GM12878 (cell line): ENCODE measurements around the gene TXNDC5. TPM values are rescaled to one million over a fixed set of nuclear protein-coding genes. Genes with fewer than 3 reads are reported as not detected.
A peak's percentile ranks its signal among the peaks of the same experiment; 100 is the strongest.

Source experiments
- ATAC-seq: fragments of 200-7000 bp; cut with Tn5 transposase; 3 replicates; pipeline ENCODE4 v1.9.1; 2020; ENCODE audit warnings: mild to moderate bottlenecking, moderate library complexity
- BruUV-seq: library from RNA; stranded (reverse); fragments of 400-500 nt; replicated peaks from 2 replicates; lab custom pipeline; 2021; lab: Mats Ljungman, UMichigan
- CTCF ChIA-PET: fragments of 300-600 bp; sonication (Branson Sonifier 250); formaldehyde crosslinking; extraction: SDS; loops from one replicate; lab custom pipeline; 2021; ENCODE audit warnings: inconsistent platforms; lab: Yijun Ruan, JAX
- POLR2A ChIA-PET: fragments of 350-600 bp; formaldehyde crosslinking; extraction: SDS; loops from one replicate; lab custom pipeline; 2021; ENCODE audit warnings: inconsistent platforms; lab: Charles Lee
- RAD21 ChIA-PET: fragments of 300-600 bp; sonication (Branson Sonifier 250); formaldehyde crosslinking; loops from one replicate; lab custom pipeline; 2023; ENCODE audit warnings: antibody characterized with exemption; ENCODE audit not compliant: unreplicated experiment; lab: Charles Lee
- SMC1A ChIA-PET: fragments of 300-600 bp; sonication (Branson Sonifier 250); formaldehyde crosslinking; loops from one replicate; lab custom pipeline; 2023; ENCODE audit not compliant: unreplicated experiment, uncharacterized antibody; lab: Charles Lee
- DNase-seq: peaks from one replicate; pipeline ENCODE4 v3.0.0-alpha.2; 2011; ENCODE audit warnings: low read depth, low spot score
- FAIRE-seq: peaks from 3 replicates; lab custom pipeline; 2011; peaks lifted over from hg19 to GRCh38; lab: Jason Lieb, UNC
- H2AFZ ChIP-seq: 2 replicates; pipeline ENCODE4 v1.6.0; 2011; ENCODE audit warnings: low read depth, low read length, control low read depth; ENCODE audit not compliant: control insufficient read depth
- H3K27ac ChIP-seq: 2 replicates; pipeline ENCODE4 v1.5.1; 2011; ENCODE audit warnings: control low read depth; ENCODE audit not compliant: control insufficient read depth, insufficient read depth
- H3K27me3 ChIP-seq, 2 experiments: replicated peaks in 1 of 2; 2 replicates each; pipeline versions ENCODE4 v1.6.0 to v1.6.1; 2011; ENCODE audit warnings: low read length in 1 of 2; ENCODE audit not compliant: control insufficient read depth in 2 of 2, insufficient read depth in 2 of 2
- H3K36me3 ChIP-seq, 2 experiments: 2 replicates each; pipeline ENCODE4 v1.5.1; 2011; ENCODE audit warnings: low read length in 1 of 2; ENCODE audit not compliant: control insufficient read depth in 2 of 2, insufficient read depth in 2 of 2
- H3K4me1 ChIP-seq: 2 replicates; pipeline ENCODE4 v1.6.1; 2011; ENCODE audit warnings: mild to moderate bottlenecking, low read length, moderate library complexity, mixed read lengths; ENCODE audit not compliant: control insufficient read depth, insufficient read depth
- H3K4me2 ChIP-seq: 2 replicates; pipeline ENCODE4 v1.6.0; 2011; ENCODE audit warnings: control low read depth; ENCODE audit not compliant: control insufficient read depth, insufficient read depth
- H3K4me3 ChIP-seq: fragments of 200-600 bp; sonication (generic); 2 replicates; pipeline ENCODE4 v1.5.1; 2016
- H3K79me2 ChIP-seq: 2 replicates; pipeline ENCODE4 v1.6.0; 2011; ENCODE audit warnings: low read length; ENCODE audit not compliant: control insufficient read depth, insufficient read depth
- H3K9ac ChIP-seq: 2 replicates; pipeline ENCODE4 v1.8.0; 2011; ENCODE audit warnings: low read length, control low read depth, mixed read lengths; ENCODE audit not compliant: control insufficient read depth, insufficient read depth
- H3K9me3 ChIP-seq: replicated peaks from 3 replicates; pipeline ENCODE4 v1.5.1; 2011; ENCODE audit warnings: mild to moderate bottlenecking, low read length; ENCODE audit not compliant: control insufficient read depth, insufficient read depth
- H4K20me1 ChIP-seq: 2 replicates; pipeline ENCODE4 v1.6.0; 2011; ENCODE audit not compliant: control insufficient read depth, insufficient read depth
- CTCF ChIP-seq, 3 experiments: IDR thresholded peaks in 2 of 3; conservative IDR thresholded peaks in 1 of 3; 2 replicates each; pipeline ENCODE4 v1.5.1; 2011; ENCODE audit warnings: low read depth in 3 of 3, low read length in 3 of 3, mild to moderate bottlenecking in 3 of 3, control low read depth in 2 of 3, moderate library complexity in 2 of 3, inconsistent platforms in 1 of 3, mixed read lengths in 1 of 3; ENCODE audit not compliant: control insufficient read depth in 2 of 3, insufficient read depth in 1 of 3; ENCODE audit errors: extremely low read depth in 1 of 3
- FOXM1 ChIP-seq: IDR thresholded peaks from 2 replicates; pipeline ENCODE4 v1.6.1; 2012; ENCODE audit warnings: low read depth, mild to moderate bottlenecking, inconsistent platforms, low read length, moderate library complexity
- KDM1A ChIP-seq: fragments of 200-600 bp; sonication (generic); IDR thresholded peaks from 2 replicates; pipeline ENCODE4 v1.6.1; 2016; ENCODE audit warnings: borderline replicate concordance
- MTA2 ChIP-seq: fragments of 450-650 bp; IDR thresholded peaks from 2 replicates; pipeline ENCODE4 v1.6.1; 2016; ENCODE audit warnings: low read depth, mild to moderate bottlenecking, moderate library complexity
- NFYB ChIP-seq: IDR thresholded peaks from 2 replicates; pipeline ENCODE4 v1.6.1; 2011; ENCODE audit warnings: low read depth, mild to moderate bottlenecking, low read length, improper control_type of control experiment, moderate library complexity; ENCODE audit not compliant: insufficient read depth
- PAX8 ChIP-seq: fragments of 450-650 bp; IDR thresholded peaks from 2 replicates; pipeline ENCODE4 v1.6.1; 2017; ENCODE audit warnings: mild to moderate bottlenecking, moderate library complexity
- POLR2A ChIP-seq: IDR thresholded peaks from 2 replicates; pipeline ENCODE4 v1.6.1; 2011; ENCODE audit warnings: low read depth, mild to moderate bottlenecking, low read length
- RELB ChIP-seq: fragments of 450-650 bp; IDR thresholded peaks from 2 replicates; pipeline ENCODE4 v1.6.1; 2017; ENCODE audit warnings: low read depth, mild to moderate bottlenecking, moderate library complexity
- SP1 ChIP-seq: IDR thresholded peaks from one replicate; pipeline ENCODE4 v1.6.1; 2011; ENCODE audit warnings: low read depth, low read length
- ZNF687 ChIP-seq: fragments of 450-650 bp; IDR thresholded peaks from 2 replicates; pipeline ENCODE4 v1.6.1; 2017; ENCODE audit warnings: mild to moderate bottlenecking, moderate library complexity
- WGBS: methylation state at CpG from one replicate; pipeline ENCODE4 v1.1.6; 2016; ENCODE audit warnings: low lambda C conversion rate; ENCODE audit not compliant: insufficient replicate concordance, insufficient coverage; ENCODE audit errors: missing lambda C conversion rate; 5-methylcytosine and 5-hydroxymethylcytosine counted together
- in situ Hi-C: fragments of 300-500 bp; cut with MboI; formaldehyde crosslinking; loops from 9 replicates; pipeline ENCODE4 v1.14.3; 2018; ENCODE audit warnings: mixed read lengths
- intact Hi-C: fragments of 100-400 bp; cut with micrococcal nuclease; formaldehyde crosslinking; loops from one replicate; pipeline ENCODE4 v1.14.2; 2022; ENCODE audit not compliant: unreplicated experiment
- polyA plus RNA-seq, 11 experiments: library from polyadenylated mRNA; depleted of rRNA in 4 of 11; unstranded in 6 of 11; stranded (reverse) in 5 of 11; fragments of >200 nt; fragmentation: Nextera tagmentation in 4 of 11; fragmentation: Illumina TruSeq in 1 of 11; extraction: Ambion mirVana in 4 of 11; extraction: Trizol in 1 of 11; gene quantifications; 1 replicate in 1 of 11; 2 replicates in 10 of 11; pipeline versions ENCODE4 v1.2.1 to v1.2.3, GENCODE V29; 2011 to 2016; ENCODE audit warnings: inconsistent platforms in 2 of 11, missing spikeins in 2 of 11, low read depth in 1 of 11
- total RNA-seq, 4 experiments: library from RNA; depleted of rRNA in 3 of 4; stranded (reverse); fragments of >200 nt in 3 of 4; fragmentation: Illumina TruSeq in 1 of 4; extraction: Trizol in 1 of 4; gene quantifications; 2 replicates each; pipeline versions ENCODE4 v1.2.1 to v1.2.3, GENCODE V29; 2013 to 2021

TXNDC5 gene
- total and polyA plus RNA-seq, 10 of the 15 experiments (the other 5 are each of a cell fraction or from before 2014, with no cell fraction given), result 7.2 to 181 (median 132) TPM

- ChIA-PET SMC1A (no interaction called here), POLR2A (no interaction called here), CTCF (interaction anchor here (0.6 kb wide), 1 partner anchor 621 kb away, joined by 4 read pairs; no protein-coding TSS in a partner anchor), RAD21 (no interaction called here)
- Histone ChIP-seq H3K27ac (no peak overlapping the region), H3K9ac (no peak overlapping the region), H2AFZ (no peak overlapping the region), H4K20me1 (peaks cover 6% of the 10 kb centered on the region; the same call in 1 of the 2 replicates), H3K27me3 (no peaks in the 10 kb centered on the region), H3K79me2 (peaks cover 54% of the 10 kb centered on the region), H3K4me1 (peaks cover 22% of the 10 kb centered on the region), H3K36me3 (peaks cover 13 to 24% of the 10 kb centered on the region in 2 experiments), H3K9me3 (no peaks in the 10 kb centered on the region), H3K4me3 (0 out of 2 replicates have a peak overlapping the region, but pooled peaks have one; percentile 15), H3K4me2 (peak overlapping the region; percentile 11; the same call in 1 of the 2 replicates)
- 97% methylated on average over 4 of the region's 4 CpGs for WGBS
- in situ Hi-C loops (no loop called here), intact Hi-C loops (no loop called here)
- no peak for TF ChIP-seq NFYB
- peak; percentile 25; the same call in 1 of the 2 replicates for TF ChIP-seq POLR2A
- no peak for FAIRE-seq
- no peak for DNase-seq
- no peak for ATAC-seq
- no TSS peak for BruUV-seq
Observed at GRCh38 chr6:7906741-7907140, 3.8 kb downstream of the TXNDC5 start.

GRCh38 chr6:7905416-7905815 is 5.2 kb downstream of the TXNDC5 start:
- Histone ChIP-seq H3K9ac (no peak overlapping the region), H3K4me3 (no peak overlapping the region), H3K79me2 (peaks cover 55% of the 10 kb centered on the region), H3K36me3 (peaks cover 13 to 37% of the 10 kb centered on the region in 2 experiments), H3K4me1 (peaks cover 24% of the 10 kb centered on the region), H3K4me2 (no peak overlapping the region), H3K27me3 (no peaks in the 10 kb centered on the region), H2AFZ (no peak overlapping the region), H3K9me3 (no peaks in the 10 kb centered on the region), H4K20me1 (peaks cover 9% of the 10 kb centered on the region; the same call in 1 of the 2 replicates), H3K27ac (no peak overlapping the region)
- FAIRE-seq (no peak), ATAC-seq (no peak), DNase-seq (no peak)
- ChIA-PET SMC1A (interaction anchor here (0.9 kb wide), 1 partner anchor 10 kb away, joined by 3 read pairs; no protein-coding TSS in a partner anchor), CTCF (interaction anchor here (0.8 kb wide), 1 partner anchor 154 kb away, joined by 4 read pairs; no protein-coding TSS in a partner anchor), RAD21 (no interaction called here), POLR2A (no interaction called here)
- WGBS, result 48% methylated on average over 2 of the region's 2 CpGs
- intact Hi-C loops, result no loop called here
- in situ Hi-C loops, result no loop called here
- no TSS peak for BruUV-seq
- TF ChIP-seq KDM1A (no peak), PAX8 (no peak), SP1 (no peak), CTCF (IDR thresholded peaks at IDR 0.05 in 2 of 3, conservative IDR thresholded peaks at IDR 0.05 in 1 of 3; ENCODE audit: control insufficient read depth in 2 of 3, extremely low read depth in 1 of 3, insufficient read depth in 1 of 3, low read depth in 3 of 3, low read length in 3 of 3) (no peak), RELB (no peak), FOXM1 (no peak), MTA2 (no peak), ZNF687 (no peak)
